Osteocyte (in vitro differentiated cells): ENCODE results near the gene TSGA10. TPM values are rescaled to one million over a fixed set of nuclear protein-coding genes. Genes with fewer than 3 reads are reported as not detected.

Experiments used
- DNase-seq: peaks from one replicate; pipeline ENCODE4 v3.0.0; 2021; ENCODE audit warnings: mixed read lengths; ENCODE audit not compliant: unreplicated experiment; ENCODE audit errors: extremely low spot score
- H3K27ac Mint-ChIP-seq: one replicate; pipeline ENCODE4 v1.8.0; 2021; ENCODE audit warnings: mild to moderate bottlenecking, mixed read lengths; ENCODE audit not compliant: unreplicated experiment
- H3K27me3 Mint-ChIP-seq: one replicate; pipeline ENCODE4 v1.8.0; 2021; ENCODE audit warnings: mixed read lengths; ENCODE audit not compliant: unreplicated experiment
- H3K36me3 Mint-ChIP-seq: one replicate; pipeline ENCODE4 v1.8.0; 2021; ENCODE audit warnings: mixed read lengths; ENCODE audit not compliant: unreplicated experiment
- H3K4me1 Mint-ChIP-seq: one replicate; pipeline ENCODE4 v1.8.0; 2021; ENCODE audit warnings: mixed read lengths; ENCODE audit not compliant: unreplicated experiment
- H3K4me3 Mint-ChIP-seq: one replicate; pipeline ENCODE4 v1.8.0; 2021; ENCODE audit warnings: mild to moderate bottlenecking, moderate library complexity, mixed read lengths; ENCODE audit not compliant: unreplicated experiment
- H3K9me3 Mint-ChIP-seq: one replicate; pipeline ENCODE4 v1.8.0; 2021; ENCODE audit warnings: mixed read lengths; ENCODE audit not compliant: unreplicated experiment
- total RNA-seq: library from RNA; stranded (reverse); gene quantifications from 2 replicates; pipeline ENCODE4 v1.2.1, GENCODE V29; 2021
- TF ChIP-seq, protein P1 (sequence below): fragments of 200-600 bp; sonication (generic); IDR thresholded peaks from 2 replicates; pipeline ENCODE4 v1.5.0; 2021; ENCODE audit warnings: antibody characterized with exemption, mild to moderate bottlenecking, moderate library complexity

The TSGA10 gene
- total RNA-seq, 1 donor from 2014 or later = 3.6 TPM

DNA sequence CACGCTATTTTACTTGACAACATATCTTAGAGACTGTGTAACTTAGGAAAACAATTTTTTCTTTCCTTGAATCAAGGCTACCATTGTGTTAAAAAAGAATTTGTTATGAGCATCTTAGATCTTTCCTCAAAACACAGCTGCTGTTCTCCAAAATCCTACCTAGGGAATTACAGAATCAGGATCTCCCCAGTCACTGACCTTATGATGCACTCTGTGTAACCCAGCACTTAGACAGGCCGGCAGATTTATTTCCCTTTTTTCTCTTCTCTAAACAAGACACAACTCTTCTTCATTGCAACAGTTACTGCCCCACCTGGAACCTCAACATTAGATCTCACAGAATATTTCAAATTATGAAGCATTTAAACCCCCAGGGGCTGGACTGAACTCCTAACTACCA lies 26.8 kb downstream of the TSGA10 start:
- no peaks in the 10 kb centered on the region for H3K4me1 Mint-ChIP-seq
- no peak overlapping the region for H3K27ac Mint-ChIP-seq
- H3K4me3 Mint-ChIP-seq = no peak overlapping the region
- TF ChIP-seq, protein P1, sequence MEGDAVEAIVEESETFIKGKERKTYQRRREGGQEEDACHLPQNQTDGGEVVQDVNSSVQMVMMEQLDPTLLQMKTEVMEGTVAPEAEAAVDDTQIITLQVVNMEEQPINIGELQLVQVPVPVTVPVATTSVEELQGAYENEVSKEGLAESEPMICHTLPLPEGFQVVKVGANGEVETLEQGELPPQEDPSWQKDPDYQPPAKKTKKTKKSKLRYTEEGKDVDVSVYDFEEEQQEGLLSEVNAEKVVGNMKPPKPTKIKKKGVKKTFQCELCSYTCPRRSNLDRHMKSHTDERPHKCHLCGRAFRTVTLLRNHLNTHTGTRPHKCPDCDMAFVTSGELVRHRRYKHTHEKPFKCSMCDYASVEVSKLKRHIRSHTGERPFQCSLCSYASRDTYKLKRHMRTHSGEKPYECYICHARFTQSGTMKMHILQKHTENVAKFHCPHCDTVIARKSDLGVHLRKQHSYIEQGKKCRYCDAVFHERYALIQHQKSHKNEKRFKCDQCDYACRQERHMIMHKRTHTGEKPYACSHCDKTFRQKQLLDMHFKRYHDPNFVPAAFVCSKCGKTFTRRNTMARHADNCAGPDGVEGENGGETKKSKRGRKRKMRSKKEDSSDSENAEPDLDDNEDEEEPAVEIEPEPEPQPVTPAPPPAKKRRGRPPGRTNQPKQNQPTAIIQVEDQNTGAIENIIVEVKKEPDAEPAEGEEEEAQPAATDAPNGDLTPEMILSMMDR = no peak
- DNase-seq = no peak
- peaks cover 8% of the 10 kb centered on the region for H3K27me3 Mint-ChIP-seq
- H3K36me3 Mint-ChIP-seq = peaks cover 16% of the 10 kb centered on the region
- H3K9me3 Mint-ChIP-seq = peaks cover 33% of the 10 kb centered on the region

DNA sequence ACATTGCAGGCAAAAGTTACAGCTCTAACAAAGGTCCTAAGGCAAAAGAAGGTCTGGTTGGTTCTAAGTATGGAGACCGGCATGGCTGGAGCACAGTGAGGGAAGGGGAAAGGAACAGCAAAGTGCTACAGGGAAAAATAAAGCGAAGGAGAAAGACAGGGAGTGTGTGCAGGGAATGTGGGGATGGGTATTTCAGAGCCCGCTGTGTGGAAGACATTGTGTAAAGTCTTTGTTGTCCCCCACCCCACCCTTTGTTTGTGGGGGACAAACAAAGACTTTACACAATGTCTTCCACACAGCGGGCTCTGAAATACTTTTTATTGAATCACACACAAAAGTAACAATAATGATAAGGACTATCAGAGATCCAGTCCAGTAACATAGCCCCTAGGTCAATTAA lies 42.1 kb downstream of the TSGA10 start:
- H3K4me3 Mint-ChIP-seq = no peak overlapping the region
- H3K4me1 Mint-ChIP-seq = no peaks in the 10 kb centered on the region
- TF ChIP-seq, protein P1 = no peak
- H3K36me3 Mint-ChIP-seq = no peaks in the 10 kb centered on the region
- H3K9me3 Mint-ChIP-seq = no peaks in the 10 kb centered on the region
- peaks cover 27% of the 10 kb centered on the region for H3K27me3 Mint-ChIP-seq
- DNase-seq = no peak
- no peak overlapping the region for H3K27ac Mint-ChIP-seq

DNA sequence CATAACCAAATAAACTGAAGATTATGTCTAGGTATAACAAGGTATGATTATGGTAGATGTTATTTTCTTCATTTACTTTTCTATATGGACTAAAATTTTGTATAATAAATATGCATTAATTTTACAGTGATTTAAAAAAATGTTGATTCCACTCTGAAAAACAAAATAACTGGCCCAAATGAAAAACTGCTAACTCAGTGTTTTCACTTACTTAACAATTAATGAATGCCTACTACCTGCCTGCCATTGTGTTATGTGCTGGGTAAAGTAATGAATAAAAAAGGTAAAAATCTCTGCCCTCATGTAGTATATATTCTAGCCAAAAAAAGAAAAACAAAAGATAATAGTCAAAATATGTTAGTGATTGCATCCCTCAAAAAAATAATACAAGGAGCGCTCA lies 42.8 kb downstream of the TSGA10 start:
- Mint-ChIP-seq H3K27ac (no peak overlapping the region), H3K36me3 (no peaks in the 10 kb centered on the region), H3K9me3 (no peaks in the 10 kb centered on the region), H3K27me3 (peaks cover 26% of the 10 kb centered on the region), H3K4me3 (no peak overlapping the region), H3K4me1 (no peaks in the 10 kb centered on the region)
- no peak for DNase-seq
- TF ChIP-seq, protein P1 = no peak

DNA sequence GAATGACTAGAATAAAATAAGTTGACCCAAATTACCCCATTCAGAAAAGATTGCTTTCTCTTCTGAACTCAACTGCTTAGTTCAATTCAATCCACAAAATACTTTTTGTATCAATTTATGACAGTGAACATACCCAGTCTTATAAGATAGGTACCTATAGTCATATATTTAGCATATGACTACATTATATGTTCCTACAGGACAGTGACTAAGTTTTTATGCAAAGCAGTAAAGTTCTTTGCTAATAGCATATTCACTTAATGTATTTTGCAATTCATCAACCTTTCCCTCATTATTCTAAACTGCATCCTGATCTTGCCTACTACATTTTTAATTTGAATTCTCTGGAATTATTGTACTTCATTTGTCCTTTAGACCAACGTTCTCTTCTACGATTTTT lies 43.5 kb downstream of the TSGA10 start:
- Mint-ChIP-seq H3K9me3 (no peaks in the 10 kb centered on the region), H3K4me3 (no peak overlapping the region), H3K36me3 (no peaks in the 10 kb centered on the region), H3K4me1 (no peaks in the 10 kb centered on the region), H3K27ac (no peak overlapping the region), H3K27me3 (peaks cover 23% of the 10 kb centered on the region)
- no peak for DNase-seq
- TF ChIP-seq, protein P1 = no peak

DNA sequence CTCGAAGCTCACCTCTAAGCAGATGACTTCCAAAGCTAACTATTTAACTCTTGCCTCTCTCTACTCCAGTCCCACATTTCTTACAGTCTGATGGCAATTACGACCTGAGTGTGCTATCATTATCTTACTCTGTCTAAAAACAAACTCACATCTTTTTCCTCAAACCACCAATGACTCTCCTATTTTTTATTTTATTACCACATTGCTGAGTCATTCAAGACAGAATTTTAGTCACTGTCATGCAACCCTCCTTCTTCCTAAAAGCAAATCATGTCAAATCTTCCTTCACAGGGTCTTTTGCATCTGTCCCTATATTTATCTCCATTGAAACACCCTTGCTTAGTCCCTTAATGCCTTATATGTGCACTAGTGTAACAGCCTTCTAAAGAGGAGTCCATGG lies 47.8 kb downstream of the TSGA10 start:
- Mint-ChIP-seq H3K9me3 (no peaks in the 10 kb centered on the region), H3K4me1 (no peaks in the 10 kb centered on the region), H3K4me3 (no peak overlapping the region), H3K27me3 (peaks cover 14% of the 10 kb centered on the region), H3K36me3 (no peaks in the 10 kb centered on the region), H3K27ac (no peak overlapping the region)
- no peak for DNase-seq
- TF ChIP-seq, protein P1 = no peak
